Dedifferentiated amniotic fluid mesenchymal stem cell (primary cell): ENCODE measurements around the gene SERINC3.

ENCODE experiments used
- DNase-seq: peaks from one replicate; pipeline ENCODE4 v3.0.0-alpha.2; 2016; ENCODE audit errors: extremely low spot score

SERINC3 gene

GRCh38 chr20:44465001-44465560, 56.8 kb downstream of the SERINC3 start:
- DNase-seq, result no peak

- DNase-seq, result no peak
Observed at GRCh38 chr20:44464514-44464913, 57.4 kb downstream of the SERINC3 start.

DNA sequence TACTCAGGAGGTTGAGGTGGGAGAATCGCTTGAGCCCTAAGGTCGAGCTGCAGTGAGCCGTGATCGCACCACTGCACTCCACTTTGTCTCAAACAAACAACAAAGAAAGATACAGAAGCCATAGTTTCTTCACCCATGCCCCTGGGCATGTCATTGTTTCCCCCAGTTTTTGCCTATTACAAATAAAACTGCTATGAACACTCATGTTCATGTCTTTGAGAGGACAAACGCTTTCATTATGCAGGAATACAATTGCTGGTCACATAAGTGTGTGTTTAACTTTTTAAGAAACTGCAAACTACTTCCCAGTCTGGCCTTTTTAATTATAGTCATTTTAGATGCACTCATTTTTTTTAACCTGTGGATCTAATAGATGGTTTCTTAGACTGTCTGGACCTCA, 58.4 kb downstream of the SERINC3 start:
- no peak for DNase-seq

- DNase-seq, result no peak
Observed at GRCh38 chr20:44461803-44462174, 60.1 kb downstream of the SERINC3 start.

GRCh38 chr20:44461142-44461802, 60.6 kb downstream of the SERINC3 start:
- DNase-seq, result no peak

- peak; percentile 38 for DNase-seq
Observed at GRCh38 chr20:44460795-44461141, 61.1 kb downstream of the SERINC3 start.

- DNase-seq, result no peak
Observed at GRCh38 chr20:44459271-44459670, 62.6 kb downstream of the SERINC3 start.

DNA sequence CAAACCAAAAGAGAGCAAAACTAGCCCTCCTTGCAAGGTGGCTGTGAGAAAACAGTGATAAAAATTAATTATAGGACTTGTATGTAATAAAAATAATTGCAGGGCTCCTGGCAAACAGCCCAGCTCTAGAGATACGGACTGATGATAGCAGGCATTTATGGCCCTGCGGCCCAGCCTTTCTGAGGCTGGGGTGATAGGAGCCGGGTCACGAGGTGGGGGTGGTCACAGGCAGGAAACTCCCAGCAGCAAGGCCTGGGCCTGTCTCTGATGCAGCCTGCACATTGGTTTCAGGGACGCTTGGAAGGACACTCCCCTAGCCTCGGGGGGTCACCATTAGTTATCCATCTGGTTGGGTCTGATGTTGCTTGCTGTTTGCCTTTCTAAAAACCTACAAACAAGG, 64.9 kb downstream of the SERINC3 start:
- DNase-seq, result no peak

- no peak for DNase-seq
Observed at GRCh38 chr20:44456611-44457010, 65.3 kb downstream of the SERINC3 start.

DNA sequence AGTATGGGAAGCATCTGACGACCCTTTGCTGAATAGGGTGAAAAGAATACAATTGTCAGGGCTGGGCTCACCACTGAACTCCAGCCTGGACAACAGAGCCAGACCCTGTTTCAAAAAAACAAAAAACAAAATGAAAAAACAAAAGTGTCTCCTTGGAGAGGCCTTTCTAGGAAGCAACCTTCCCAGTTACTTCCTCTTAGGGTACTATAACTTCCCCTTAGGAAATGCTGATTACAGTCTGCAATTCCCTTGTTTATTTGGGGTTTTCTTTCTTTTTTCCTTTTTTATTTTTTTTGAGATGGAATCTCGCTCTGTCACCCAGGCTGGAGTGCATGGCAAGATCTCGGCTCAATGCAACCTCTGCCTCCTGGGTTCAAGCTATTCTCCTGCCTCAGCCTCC, 66.7 kb downstream of the SERINC3 start:
- no peak for DNase-seq

DNA sequence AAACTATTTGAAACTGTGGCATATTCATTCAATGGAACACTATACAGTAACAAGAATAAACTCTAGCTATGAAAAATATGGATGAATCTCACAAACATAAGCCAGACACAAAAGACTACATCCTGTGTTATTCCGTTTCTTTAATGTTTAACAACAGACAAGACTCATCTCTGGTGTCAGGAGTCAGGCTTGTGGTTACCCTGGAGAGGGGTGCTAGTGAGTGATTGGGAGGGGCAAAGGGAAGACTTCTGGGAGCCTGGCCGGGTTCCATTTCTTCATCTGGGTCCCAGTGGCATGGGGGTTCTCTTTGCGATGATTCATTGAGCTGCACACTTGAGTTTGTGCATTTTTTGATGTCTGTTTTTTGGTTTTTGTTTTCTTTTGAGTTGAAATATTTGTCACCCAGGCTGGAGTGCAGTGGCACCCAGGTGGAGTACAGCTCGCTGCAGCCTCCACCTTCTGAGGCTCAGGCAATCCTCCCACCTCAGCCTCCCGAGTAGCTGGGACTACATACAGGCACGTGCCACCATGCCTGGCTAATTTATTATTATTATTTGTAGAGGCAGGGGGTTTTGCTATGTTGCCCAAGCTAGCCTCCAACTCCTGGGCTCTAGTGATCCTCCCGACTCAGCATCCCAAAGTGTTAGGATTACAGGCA, 67.4 kb downstream of the SERINC3 start:
- DNase-seq, result no peak

GRCh38 chr20:44450903-44451450, 70.9 kb downstream of the SERINC3 start:
- no peak for DNase-seq

DNA sequence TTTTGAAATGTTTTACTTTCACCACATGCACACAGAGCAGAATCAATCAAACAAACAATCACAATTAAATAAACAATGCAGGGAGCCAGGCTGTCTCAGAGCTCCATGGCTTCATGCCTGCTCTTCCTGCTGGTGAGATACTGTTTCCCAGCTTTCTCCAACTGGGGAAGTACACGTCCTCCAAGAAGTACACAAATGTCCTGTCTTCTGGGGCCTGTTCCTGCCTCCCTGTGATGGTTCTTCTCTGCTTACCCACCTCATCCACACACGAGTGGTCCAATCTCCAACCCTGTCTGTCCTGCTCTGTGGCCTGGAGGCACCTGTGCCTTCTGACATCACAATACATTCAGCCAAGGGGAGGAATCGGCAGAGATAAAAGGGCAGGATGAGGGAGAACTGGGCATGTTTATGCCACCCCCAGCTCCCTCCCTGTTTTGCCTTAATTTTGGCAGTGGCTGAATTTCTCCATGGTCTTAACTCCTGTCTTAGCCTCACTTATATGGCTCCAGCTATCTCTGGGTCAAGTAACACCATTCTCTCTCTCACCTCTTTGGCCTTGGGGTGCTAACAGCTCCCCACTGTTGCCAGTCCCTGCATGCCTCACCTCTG, 71.5 kb downstream of the SERINC3 start:
- no peak for DNase-seq

DNA sequence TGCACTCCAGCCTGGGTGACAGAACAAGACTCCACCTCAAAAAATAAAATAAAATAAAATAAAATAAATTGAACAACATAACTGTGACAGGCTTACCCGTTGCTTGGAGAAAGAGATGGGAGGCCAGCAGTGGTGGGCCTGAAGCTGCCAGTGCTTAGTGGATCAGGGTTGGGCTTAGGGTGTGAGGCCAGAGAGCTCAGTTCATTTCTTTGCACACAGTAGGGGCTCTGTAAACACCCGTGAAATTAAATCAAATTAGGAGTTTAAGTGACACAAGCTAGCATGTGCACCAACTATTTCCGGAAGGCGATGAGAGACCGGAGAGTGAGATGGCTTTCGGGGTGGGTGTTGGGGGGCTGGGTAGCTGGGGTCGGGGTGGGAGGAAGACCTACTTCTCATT, 72.0 kb downstream of the SERINC3 start:
- DNase-seq, result no peak

GRCh38 chr20:44448753-44449546, 72.9 kb downstream of the SERINC3 start:
- DNase-seq, result no peak

DNA sequence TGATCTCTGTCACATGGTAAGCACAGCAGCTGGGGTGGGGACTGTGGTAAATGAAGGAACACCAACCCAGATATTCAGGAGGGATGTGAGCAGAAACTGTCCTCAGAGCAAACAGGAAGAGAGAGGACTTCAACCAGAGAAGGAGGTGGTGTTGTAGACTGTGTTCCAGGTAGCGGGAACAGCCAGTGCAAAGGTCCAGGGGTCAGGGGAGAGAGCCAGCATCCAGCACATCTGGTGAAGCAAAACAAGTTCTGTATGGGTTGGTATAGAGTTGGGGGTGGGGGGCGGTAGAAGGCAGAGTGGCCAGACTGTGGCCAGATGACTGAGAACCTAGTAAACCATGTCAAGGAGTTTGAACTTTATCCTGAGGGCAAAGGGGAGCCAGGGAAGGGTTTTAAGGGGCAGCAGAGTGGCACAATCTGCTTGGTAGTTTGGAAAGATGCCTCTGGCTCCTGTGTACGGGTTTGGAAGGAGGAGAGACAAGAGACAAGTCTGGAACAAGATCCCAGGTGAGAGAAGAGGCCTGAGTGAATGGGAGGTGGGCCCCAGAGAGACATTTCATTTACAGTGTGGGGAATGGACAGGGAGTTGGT, 73.9 kb downstream of the SERINC3 start:
- DNase-seq, result no peak
